EH (cell line): Measurements from ENCODE around the gene GRAP.
"Not testable (repeated sequence)": the region's sequence is repeated elsewhere in the genome, so short reads cannot be mapped to it uniquely, and the experiment has no call there.

Experiments
- DNase-seq: peaks from one replicate; pipeline ENCODE4 v3.0.0-alpha.2; 2015; ENCODE audit warnings: low read depth

Gene GRAP

DNA sequence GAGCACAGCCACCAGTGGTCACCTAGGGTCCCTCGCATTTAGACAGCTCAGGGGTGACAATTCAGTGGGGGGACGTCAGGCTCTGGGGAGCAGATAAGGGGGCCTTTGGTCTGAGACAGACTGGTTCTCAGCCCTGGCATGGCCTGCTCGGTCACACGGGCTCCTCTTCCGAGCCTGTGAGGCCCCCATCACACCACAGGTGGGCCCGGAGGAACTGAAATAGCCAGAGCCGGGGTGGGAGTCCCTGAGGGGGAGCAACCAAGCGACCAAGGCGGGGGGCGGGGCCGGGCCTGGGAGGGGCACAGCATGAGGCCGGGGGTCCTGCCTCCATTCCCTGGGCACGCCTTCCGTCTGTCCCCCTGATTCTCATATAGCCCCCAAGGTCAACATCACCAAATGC is 4.4 kb downstream of the GRAP start:
- not testable (repeated sequence) for DNase-seq

DNA sequence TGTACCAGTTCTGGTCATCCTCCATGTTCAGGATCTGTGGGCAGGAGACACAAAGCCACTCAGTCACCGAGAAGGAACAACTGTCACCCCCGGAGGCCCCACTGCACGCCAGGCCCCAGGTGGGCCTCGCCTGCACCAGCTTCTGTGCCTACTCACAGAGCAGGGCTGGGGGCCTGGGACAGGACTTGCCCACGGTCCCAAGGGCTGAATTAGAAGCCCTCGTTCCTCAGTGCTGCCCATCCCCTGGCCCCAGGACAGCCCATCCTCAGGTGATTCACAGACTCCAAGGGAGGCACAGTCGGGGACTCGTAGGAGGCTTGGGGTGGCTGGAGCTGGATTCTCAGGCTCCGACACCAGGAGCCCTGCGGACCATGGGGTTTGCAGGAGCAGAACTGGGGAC is 4.9 kb downstream of the GRAP start:
- not testable (repeated sequence) for DNase-seq

DNA sequence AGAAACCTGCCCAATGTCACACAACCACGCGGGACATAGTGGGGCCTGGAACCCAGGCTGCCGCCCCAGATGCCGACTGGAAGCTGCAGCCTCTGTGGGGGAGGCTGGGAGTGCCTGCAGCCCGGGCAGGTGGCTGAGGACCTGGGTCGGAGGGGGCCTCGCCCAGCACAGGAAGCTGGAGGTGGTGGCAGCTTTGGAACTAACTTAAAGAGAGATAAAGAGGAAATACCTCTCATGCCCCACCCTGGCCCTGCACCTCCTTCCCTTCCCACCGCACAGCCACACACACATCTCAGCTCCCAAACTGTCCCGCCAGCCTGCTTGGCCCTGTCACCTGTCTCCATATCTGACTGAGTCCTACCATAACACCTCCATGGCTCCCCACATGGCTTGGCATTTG is 6.4 kb downstream of the GRAP start:
- DNase-seq = not testable (repeated sequence)

DNA sequence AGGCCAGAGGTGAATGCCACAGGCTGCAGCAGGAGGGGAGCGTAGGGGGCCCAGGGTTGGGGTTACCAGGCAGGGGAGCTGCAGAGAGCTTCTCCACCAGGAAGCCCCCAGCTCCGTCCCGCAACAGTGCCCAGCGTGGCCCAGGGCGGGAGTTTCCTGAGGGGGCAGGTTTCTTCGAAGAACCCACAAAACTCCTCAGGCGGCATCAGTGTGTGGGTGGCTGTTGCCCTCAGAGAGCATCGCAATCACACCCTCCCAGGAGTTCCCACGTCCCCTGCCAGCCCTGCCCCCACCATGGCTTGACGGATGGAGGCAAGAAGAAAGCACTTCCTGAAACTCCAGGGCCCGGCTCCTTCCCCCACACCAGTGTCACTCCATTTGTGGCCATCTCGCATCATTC is 8.0 kb downstream of the GRAP start:
- DNase-seq = not testable (repeated sequence)

DNA sequence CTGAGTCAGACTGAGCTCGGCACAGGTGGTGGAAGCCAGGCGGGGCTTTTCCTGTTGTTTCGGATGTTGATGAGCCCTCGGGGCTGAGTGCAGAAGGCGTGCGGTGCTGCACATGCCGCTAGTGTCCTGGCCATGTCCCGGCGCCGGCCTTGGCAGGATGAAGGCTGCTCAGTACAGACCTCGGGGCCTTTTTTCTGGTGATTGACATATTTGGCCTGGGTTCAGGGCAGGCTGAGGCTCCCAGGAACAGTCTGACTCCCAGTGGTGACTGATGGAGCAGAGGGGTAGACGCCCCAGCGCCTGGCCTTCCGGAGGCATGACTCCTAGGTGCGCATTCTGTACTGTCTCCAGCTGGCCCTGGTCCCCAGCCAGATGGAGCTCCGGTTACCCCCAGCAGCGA is 8.8 kb downstream of the GRAP start:
- DNase-seq = not testable (repeated sequence)

DNA sequence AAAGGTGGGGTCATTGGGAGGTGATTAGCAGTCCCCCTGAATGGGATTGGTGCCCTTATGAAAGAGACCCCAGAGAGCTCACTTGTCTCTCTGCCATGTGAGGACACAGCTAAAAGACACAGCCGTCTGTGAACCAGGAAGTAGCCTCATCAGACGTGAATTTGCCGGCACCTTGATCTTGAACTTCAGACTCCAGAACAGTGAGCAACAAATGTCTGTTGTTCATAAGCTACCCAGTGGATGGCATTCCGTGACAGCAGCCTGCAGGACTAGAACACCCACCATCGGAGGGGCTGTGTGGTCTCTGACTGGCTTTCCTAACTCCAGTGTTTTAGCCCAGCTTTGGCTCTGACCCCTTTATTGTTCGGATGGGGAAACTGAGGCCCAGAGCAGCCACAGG is 9.2 kb downstream of the GRAP start:
- not testable (repeated sequence) for DNase-seq

DNA sequence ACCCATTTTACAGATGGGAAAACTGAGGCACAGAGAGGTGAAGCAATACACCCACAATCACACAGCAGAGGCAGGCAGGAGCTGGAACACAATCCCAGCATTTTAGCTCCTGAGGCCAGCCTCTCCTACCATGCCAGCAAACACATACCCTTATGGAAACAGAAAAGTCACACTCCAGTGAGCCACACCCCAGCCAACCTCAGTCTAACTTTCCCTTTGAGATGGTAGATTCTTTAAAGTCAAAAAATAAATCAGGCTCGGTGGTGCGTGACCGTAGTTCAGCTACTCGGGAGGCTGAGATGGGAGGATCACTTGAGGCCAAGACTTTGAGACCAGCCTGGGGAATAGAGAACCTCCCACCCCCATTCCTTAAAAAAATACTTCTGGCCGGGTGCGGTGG is 10.6 kb downstream of the GRAP start:
- DNase-seq = not testable (repeated sequence)

DNA sequence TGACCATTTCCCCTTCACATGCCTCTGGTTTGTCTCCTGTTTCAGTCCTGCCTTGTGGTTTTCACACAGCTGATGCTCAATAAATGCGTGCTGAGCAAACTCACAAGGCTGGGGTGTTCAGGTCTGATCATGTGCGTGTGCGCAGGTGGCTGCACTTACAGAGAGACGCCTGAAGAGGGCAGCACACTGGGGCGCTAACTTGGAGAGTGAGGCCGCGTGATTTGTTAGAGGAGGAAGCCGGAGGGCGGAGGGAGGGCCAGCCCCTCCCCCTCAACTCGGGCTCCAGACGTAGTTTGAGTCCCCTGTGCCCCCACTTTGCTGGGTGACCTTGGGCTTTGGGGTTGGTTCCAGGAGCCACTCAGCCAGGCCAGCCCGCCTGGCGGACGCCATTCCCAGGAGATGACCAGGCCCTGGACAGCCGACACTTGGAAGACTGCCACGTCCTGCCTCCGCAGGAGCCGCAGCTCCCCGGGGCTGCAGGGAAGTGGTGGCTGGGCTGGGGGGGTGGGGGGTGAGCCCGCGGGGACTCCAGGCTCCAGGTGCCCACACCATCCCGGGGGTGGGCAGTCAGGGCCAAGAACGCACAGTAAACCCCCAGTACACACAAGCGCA is 14.3 kb downstream of the GRAP start:
- DNase-seq = not testable (repeated sequence)

DNA sequence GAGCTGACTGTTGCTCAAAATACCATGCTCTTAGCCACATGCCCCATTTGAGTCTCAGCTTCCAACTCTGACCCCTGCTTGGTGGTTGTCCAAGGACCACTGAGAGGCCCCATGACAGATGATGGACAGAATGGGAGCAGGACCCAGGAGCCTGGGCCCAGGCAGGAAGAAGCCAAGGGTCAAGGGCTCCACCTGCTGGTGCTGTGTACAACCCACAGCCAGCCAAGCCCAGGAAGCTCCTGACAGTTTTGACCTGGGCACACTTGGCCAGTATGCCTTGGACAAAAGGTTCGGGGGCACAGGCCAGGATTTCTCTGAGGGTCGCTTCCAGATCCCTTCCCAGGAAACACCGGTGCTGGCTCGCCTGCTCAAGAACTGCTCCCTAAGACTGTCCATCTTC is 15.0 kb downstream of the GRAP start:
- not testable (repeated sequence) for DNase-seq

DNA sequence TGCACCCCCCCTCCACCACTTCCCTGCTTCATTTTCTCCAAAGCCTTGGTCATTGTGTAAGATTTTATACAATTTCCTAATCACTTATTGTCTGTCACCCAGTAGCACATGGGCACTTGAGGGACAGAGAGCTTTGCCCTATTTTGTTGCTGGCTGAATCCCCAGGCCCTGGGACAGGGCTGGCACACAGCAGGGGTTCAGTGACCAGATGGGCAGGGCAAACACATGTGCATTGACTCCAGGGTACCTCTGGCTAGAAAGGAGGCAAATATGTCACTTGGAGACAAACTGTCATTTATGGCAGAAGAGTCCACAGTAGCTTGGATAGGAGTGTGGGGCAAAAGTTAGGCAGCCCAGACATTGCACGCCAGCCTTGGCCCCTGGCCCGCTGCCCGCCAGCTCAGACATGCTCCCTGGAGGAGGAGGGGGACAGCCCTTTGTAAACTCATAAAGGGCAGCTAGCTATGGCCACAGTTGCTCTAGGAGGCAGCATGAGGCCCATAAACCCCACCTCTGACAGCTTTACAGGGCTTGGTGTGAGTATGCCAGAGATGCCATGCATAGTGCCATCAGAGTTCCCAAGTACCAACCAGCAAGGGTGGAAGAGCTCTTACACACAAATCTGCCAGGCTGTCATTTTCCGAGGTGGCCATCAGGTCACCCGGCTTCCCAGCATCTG is 15.8 kb downstream of the GRAP start:
- not testable (repeated sequence) for DNase-seq

DNA sequence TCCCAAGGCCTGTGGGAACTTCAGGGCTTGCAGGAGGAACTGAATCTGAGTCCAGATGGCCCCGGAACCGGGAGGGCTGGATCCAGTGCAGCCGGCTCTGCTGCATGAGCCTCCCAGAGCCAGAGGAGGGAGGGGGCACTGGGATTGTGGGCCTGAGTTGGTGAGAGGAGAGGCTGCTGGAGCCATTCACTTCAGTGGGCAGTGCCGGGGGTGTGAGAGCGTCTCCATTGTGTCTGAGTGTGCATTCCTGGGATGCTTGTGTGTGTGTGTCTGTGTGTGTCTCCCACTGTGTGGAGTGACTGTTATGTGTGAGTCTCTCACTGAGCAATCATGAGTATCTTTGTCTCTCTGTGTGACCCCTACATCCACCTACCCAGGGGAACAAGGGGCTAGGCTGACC is 17.0 kb downstream of the GRAP start:
- DNase-seq = not testable (repeated sequence)

DNA sequence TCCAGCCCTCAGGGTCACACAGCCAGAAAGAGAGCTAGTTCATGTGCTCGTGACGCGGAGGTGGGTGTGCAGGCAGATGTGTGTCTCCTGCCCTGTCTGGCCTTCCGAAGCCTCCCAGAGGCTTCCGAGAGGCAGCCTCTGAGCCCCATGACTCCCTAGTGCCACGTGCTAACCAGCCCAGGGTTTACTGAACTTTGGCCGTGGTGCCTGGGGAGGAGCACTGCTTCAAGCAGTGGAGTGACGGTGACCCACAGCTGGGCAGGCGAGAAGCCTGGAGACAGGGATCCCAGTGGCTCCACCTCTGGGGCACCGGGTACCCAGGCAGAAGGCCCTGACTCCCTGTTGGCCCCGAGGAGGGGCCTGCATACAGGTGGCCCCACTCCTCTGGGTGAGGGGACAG is 18.1 kb downstream of the GRAP start:
- not testable (repeated sequence) for DNase-seq

DNA sequence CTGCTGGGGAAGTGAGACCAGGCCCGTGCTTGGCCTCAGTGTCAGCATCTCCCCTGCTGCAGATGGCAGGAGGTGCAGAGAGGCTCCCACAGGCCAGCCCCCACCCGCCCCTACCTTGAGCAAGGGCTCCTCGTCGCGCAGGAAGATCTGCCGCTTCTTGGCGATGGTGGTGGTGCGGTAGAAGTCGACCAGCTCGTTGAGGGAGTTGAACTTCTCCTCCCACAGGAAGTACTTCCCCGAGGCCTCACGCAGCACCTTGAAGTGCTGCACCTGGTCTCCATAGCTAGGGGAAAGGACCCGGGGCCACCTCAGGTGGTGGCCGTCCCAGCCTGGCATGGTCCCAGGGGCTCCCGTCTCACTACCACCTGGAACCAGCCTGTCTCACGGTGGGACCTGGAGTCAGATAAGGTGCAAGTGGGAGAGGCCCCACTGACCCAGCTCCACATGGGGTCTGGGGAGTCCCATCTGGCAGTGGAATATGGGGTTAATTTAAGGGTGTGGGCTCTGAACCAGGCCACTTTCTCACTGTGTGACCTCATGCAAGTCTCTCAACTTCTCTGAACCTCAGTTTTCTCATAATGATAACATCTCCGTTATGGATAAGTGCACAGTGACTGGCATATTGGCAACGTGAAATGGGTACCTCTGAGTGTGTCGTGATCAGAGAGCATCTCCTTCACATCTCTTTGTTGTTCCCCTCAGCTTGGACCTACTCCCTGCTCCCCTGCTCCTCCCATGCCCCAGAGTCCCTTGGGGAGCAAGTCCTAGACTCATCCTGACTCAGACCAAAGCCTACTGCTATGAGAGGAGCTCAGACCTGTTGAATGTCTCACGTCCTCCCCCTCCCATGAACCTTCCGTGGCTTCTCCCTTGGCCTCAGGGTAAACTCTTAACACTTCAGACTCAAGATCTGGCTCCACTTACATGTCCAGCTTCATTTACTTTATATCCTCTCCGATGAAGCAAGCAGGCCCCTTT is 22.4 kb downstream of the GRAP start:
- DNase-seq = peak; percentile 69

DNA sequence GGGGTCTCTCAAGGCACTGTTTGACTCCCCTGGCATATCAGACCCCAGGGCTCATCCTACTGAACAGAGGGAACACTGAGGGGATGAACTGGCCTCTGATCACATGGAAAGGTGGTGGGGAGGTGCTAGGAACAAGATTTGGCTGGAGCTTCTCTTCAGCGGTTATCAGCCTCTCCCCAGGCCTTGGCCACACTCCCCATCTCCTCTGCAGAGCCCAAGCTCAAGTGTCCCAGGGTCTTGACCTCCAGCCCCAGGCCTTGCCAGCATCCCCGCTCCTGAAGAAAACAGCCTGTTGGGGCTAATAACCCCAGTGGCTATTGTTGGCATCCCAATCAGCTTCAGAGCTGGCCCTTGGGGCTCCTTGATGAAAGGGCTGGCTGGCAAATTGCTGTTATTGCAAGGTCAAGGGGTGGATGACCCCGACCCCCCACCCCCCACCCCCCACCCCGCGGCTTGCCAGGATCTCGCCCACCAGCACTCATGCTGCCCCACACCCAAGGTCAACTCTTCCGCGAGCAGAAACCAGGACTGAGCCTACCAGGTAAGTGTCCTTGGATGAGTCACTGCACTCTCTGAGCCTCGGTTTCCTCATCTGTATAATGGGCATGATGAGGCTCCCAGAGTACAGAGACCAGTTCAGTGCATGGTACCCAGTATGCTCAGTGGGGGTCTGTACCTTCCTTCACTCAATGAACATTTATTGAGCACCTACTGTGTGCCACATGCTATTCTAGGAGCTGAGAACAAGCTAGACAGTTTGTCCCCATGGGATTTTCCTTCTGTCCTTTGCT is 23.4 kb downstream of the GRAP start:
- no peak for DNase-seq

DNA sequence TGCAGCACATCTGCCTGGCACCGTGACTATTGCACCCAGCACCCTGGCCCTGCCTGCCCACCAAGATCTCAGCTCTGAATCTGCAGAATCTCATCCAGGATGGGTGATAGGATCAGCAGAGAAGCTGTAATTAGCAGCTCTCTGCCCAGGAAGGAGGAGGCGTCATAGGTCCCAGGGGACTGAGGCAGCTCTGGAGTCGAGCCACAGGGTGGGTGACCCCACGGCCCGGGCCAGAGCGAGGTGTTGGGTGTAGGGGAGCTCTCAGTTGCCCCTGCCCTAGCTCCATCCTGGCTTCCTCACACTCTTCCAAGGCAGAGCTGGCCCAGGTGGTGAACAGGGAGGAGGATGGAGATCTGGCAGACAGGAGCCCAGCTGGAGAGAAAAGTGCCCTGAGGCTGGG is 24.0 kb downstream of the GRAP start:
- DNase-seq = no peak

DNA sequence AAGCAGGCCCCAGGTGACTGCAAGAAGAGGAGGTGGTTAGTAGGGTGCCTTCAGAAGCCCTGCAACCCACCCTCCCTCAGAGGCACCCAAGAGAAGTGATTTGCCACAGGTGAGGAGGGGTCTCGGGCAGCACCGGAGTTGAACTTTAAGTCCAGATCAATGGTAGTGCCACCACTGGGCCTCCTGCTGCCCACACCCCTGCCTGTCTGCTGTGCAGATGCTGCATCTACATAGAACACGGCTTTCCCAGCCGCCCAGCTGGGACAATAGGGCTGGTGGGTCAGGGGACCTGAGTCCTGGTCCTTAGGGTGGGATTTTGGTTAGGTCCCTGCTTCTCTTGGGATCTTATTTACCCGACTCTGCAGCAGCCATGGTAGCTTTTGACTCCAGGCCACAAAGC is 24.6 kb downstream of the GRAP start:
- DNase-seq = no peak

DNA sequence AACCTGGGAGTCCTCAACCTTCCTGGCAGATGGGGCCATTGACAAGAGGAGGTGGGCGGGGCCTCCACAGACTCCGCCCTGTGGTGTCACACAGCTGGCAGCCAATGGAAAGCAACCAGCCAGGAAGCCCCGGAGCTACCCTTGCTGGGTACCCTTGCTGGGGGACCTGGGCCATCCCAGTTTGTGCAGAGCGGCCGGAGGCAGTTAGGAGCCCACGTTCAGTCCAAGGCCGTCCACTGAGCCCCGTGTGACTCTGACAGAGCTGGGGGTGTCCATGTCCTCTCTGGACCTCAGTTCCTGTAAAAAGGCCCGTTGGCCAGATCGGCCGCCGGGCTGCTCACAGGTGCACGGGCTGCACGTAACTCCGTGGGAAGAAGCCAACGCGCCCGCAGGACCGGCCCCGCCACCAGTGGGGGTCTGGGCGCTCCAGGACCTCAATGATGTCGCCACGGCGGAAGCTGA is 25.1 kb downstream of the GRAP start:
- DNase-seq = no peak

DNA sequence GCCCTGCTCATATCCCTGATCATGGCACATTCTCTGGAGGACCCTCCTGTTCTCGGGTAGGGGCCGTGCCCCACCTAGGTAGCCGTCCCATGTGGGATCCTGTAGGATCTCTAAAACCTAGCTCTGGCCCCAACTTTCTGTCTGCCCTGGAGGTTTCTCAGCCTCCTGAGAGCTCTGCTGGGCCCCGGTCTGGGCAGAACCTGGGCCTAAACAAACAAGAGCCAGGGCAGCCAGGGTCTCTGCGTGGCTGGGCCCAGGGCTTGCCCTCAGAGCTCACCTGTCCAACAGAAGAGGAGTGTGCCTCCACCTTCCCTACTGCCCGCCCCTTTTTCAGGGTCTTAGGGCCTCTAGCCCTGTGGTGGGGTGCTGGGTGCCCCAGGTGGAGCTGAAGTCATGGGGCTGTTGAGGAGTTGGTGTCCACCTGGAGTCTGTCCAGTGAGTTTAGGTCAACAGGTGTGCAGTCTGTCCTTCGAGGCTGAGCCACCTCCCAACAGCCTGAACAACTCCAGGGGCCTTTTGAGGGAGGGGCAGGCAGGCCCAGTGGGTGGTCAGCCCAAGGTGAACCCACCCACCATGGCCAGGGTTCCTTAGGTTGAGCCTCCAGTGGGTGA is 25.6 kb downstream of the GRAP start:
- not testable (repeated sequence) for DNase-seq

DNA sequence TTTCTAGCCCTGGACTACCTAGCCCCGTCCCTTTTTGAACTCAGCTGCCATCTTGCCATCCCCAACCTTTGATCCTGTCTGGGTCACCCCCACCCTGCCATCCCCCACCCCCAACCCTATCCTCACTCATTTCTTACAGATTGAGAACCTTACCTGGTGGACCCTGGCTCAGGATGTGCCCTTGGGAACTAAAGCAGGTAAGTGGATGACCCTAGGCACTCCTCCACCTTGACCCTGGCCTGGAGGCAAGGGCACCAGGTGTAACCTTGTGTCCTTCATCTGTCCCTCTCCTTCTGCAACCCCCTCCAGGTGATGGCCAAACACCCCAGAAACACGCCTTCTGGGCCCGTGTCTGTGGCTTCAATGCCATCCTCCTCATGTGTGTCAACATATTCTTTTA is 26.7 kb downstream of the GRAP start:
- DNase-seq = no peak

DNA sequence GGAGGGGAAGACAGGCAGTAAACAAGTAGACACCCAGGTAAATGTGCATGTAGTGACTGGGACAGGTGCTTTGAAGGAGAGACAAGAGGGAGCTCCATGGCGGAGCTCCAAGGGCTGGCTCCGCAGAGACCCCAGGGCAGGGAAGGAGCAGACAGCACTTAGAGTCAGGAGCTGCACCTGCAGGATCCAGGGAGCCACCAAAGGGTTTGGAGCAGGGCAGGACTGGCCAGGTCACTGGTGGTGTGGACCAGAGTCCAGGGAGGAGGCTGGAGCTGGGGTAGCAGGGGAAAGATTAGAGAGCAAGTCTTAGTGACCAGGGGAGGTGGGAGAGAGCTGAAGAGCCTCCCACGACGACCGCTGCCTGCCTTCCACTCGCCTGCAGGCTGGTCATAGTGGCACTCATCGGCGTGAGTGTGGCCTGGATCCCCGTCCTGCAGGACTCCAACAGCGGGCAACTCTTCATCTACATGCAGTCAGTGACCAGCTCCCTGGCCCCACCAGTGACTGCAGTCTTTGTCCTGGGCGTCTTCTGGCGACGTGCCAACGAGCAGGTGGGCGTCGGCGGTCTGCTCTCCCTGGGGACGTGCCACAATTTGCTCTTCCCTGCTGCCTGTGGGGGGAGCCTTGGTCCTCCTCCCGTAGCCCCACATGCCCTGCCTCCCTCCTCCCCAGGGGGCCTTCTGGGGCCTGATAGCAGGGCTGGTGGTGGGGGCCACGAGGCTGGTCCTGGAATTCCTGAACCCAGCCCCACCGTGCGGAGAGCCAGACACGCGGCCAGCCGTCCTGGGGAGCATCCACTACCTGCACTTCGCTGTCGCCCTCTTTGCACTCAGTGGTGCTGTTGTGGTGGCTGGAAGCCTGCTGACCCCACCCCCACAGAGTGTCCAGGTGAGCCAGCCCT is 27.5 kb downstream of the GRAP start:
- no peak for DNase-seq
